GM12878 (cell line): Measurements from ENCODE around the gene NCOA6. TPM values are rescaled to one million over a fixed set of nuclear protein-coding genes. Genes with fewer than 3 reads are reported as not detected.

Source experiments
- CREB1 ChIP-seq: IDR thresholded peaks from 2 replicates; pipeline ENCODE4 v1.6.1; 2012; ENCODE audit warnings: low read depth, mild to moderate bottlenecking, inconsistent platforms
- CREM ChIP-seq: IDR thresholded peaks from 2 replicates; pipeline ENCODE4 v1.6.1; 2014; ENCODE audit warnings: antibody characterized with exemption, low read depth
- EGR1 ChIP-seq, 2 experiments: IDR thresholded peaks; 1 replicate in 1 of 2; 2 replicates in 1 of 2; pipeline ENCODE4 v1.6.1; 2011 to 2012; ENCODE audit warnings: low read depth in 2 of 2, low read length in 2 of 2, borderline replicate concordance in 1 of 2, mild to moderate bottlenecking in 1 of 2, moderate library complexity in 1 of 2
- IRF4 ChIP-seq: IDR thresholded peaks from 2 replicates; pipeline ENCODE4 v1.6.1; 2011; ENCODE audit warnings: low read depth, low read length
- RAD21 ChIP-seq: IDR thresholded peaks from 2 replicates; pipeline ENCODE4 v1.6.1; 2011; ENCODE audit warnings: mild to moderate bottlenecking, low read depth, low read length, moderate library complexity; ENCODE audit not compliant: insufficient read depth
- SIN3A ChIP-seq: IDR thresholded peaks from 2 replicates; pipeline ENCODE4 v1.6.1; 2012; ENCODE audit warnings: low read depth, low read length, improper control_type of control experiment
- SMARCA5 ChIP-seq: fragments of 450-650 bp; IDR thresholded peaks from 2 replicates; pipeline ENCODE4 v1.6.1; 2017; ENCODE audit warnings: mild to moderate bottlenecking
- SP1 ChIP-seq: IDR thresholded peaks from one replicate; pipeline ENCODE4 v1.6.1; 2011; ENCODE audit warnings: low read depth, low read length
- TARDBP ChIP-seq: IDR thresholded peaks from 2 replicates; pipeline ENCODE4 v1.6.1; 2016; ENCODE audit warnings: borderline replicate concordance
- TCF12 ChIP-seq: IDR thresholded peaks from 2 replicates; pipeline ENCODE4 v1.6.1; 2011; ENCODE audit warnings: low read depth, mild to moderate bottlenecking, low read length
- TCF3 ChIP-seq: IDR thresholded peaks from 2 replicates; pipeline ENCODE4 v1.6.1; 2012; ENCODE audit warnings: low read depth, mild to moderate bottlenecking, low read length, borderline replicate concordance; ENCODE audit not compliant: insufficient read depth
- ZSCAN29 ChIP-seq: fragments of 450-650 bp; IDR thresholded peaks from 2 replicates; pipeline ENCODE4 v1.6.1; 2017; ENCODE audit warnings: mild to moderate bottlenecking, moderate library complexity
- polyA plus RNA-seq, 11 experiments: library from polyadenylated mRNA; depleted of rRNA in 4 of 11; unstranded in 6 of 11; stranded (reverse) in 5 of 11; fragments of >200 nt; fragmentation: Nextera tagmentation in 4 of 11; fragmentation: Illumina TruSeq in 1 of 11; extraction: Ambion mirVana in 4 of 11; extraction: Trizol in 1 of 11; gene quantifications; 1 replicate in 1 of 11; 2 replicates in 10 of 11; pipeline versions ENCODE4 v1.2.1 to v1.2.3, GENCODE V29; 2011 to 2016; ENCODE audit warnings: inconsistent platforms in 2 of 11, missing spikeins in 2 of 11, low read depth in 1 of 11
- total RNA-seq, 4 experiments: library from RNA; depleted of rRNA in 3 of 4; stranded (reverse); fragments of >200 nt in 3 of 4; fragmentation: Illumina TruSeq in 1 of 4; extraction: Trizol in 1 of 4; gene quantifications; 2 replicates each; pipeline versions ENCODE4 v1.2.1 to v1.2.3, GENCODE V29; 2013 to 2021
- TF ChIP-seq, protein P1 (sequence below): fragments of 450-650 bp; IDR thresholded peaks from 2 replicates; pipeline ENCODE4 v1.6.1; 2017; ENCODE audit warnings: mild to moderate bottlenecking, moderate library complexity
- TF ChIP-seq, protein P2 (sequence below): fragments of 450-650 bp; IDR thresholded peaks from 2 replicates; pipeline ENCODE4 v1.6.1; 2016; ENCODE audit warnings: mild to moderate bottlenecking

The NCOA6 gene
- total and polyA plus RNA-seq, 10 of the 15 experiments (the other 5 are each of a cell fraction or from before 2014, with no cell fraction given): 6.1 to 20.6 (median 12.6) TPM

GRCh38 chr20:34872622-34873224 is 47.3 kb upstream of the NCOA6 start, which contains the start of gene GGT7 (continued):
- TF ChIP-seq, protein P1, sequence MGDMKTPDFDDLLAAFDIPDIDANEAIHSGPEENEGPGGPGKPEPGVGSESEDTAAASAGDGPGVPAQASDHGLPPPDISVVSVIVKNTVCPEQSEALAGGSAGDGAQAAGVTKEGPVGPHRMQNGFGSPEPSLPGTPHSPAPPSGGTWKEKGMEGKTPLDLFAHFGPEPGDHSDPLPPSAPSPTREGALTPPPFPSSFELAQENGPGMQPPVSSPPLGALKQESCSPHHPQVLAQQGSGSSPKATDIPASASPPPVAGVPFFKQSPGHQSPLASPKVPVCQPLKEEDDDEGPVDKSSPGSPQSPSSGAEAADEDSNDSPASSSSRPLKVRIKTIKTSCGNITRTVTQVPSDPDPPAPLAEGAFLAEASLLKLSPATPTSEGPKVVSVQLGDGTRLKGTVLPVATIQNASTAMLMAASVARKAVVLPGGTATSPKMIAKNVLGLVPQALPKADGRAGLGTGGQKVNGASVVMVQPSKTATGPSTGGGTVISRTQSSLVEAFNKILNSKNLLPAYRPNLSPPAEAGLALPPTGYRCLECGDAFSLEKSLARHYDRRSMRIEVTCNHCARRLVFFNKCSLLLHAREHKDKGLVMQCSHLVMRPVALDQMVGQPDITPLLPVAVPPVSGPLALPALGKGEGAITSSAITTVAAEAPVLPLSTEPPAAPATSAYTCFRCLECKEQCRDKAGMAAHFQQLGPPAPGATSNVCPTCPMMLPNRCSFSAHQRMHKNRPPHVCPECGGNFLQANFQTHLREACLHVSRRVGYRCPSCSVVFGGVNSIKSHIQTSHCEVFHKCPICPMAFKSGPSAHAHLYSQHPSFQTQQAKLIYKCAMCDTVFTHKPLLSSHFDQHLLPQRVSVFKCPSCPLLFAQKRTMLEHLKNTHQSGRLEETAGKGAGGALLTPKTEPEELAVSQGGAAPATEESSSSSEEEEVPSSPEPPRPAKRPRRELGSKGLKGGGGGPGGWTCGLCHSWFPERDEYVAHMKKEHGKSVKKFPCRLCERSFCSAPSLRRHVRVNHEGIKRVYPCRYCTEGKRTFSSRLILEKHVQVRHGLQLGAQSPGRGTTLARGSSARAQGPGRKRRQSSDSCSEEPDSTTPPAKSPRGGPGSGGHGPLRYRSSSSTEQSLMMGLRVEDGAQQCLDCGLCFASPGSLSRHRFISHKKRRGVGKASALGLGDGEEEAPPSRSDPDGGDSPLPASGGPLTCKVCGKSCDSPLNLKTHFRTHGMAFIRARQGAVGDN: no peak
- TF ChIP-seq CREB1 (peak; percentile 50; the same call in 1 of the 2 replicates), TCF3 (peak; percentile 89), SIN3A (no peak), SMARCA5 (peak; percentile 57; the same call in 1 of the 2 replicates), EGR1 (IDR thresholded peaks at IDR 0.05; ENCODE audit: borderline replicate concordance in 1 of 2, low read depth in 2 of 2, low read length in 2 of 2) (peak in 1 of 2 experiments; percentile 78; a peak in 2 of 3 replicates), TCF12 (peak; percentile 90), IRF4 (0 out of 2 replicates have a peak, but pooled peaks have one; percentile 39), CREM (0 out of 2 replicates have a peak, but pooled peaks have one; percentile 11), TARDBP (no peak), ZSCAN29 (no peak), RAD21 (peak; percentile 37; the same call in 1 of the 2 replicates), SP1 (peak; percentile 34)
- TF ChIP-seq, protein P2, sequence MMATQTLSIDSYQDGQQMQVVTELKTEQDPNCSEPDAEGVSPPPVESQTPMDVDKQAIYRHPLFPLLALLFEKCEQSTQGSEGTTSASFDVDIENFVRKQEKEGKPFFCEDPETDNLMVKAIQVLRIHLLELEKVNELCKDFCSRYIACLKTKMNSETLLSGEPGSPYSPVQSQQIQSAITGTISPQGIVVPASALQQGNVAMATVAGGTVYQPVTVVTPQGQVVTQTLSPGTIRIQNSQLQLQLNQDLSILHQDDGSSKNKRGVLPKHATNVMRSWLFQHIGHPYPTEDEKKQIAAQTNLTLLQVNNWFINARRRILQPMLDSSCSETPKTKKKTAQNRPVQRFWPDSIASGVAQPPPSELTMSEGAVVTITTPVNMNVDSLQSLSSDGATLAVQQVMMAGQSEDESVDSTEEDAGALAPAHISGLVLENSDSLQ: peak; percentile 65; the same call in 1 of the 2 replicates
